Brain microvascular endothelial cell (primary cell): ENCODE measurements around the gene CIT.

Experiments
- DNase-seq: peaks from one replicate; pipeline ENCODE4 v3.0.0-alpha.2; 2020
- H3K27ac ChIP-seq: fragments of 250-450 bp; sonication (Bioruptor Pico); 2 replicates; pipeline ENCODE4 v1.5.1; 2020; ENCODE audit warnings: mild to moderate bottlenecking, moderate library complexity
- H3K27me3 ChIP-seq: fragments of 250-450 bp; sonication (Bioruptor Pico); replicated peaks from 2 replicates; pipeline ENCODE4 v1.5.1; 2020; ENCODE audit warnings: mild to moderate bottlenecking
- H3K36me3 ChIP-seq: fragments of 250-450 bp; sonication (Bioruptor Pico); replicated peaks from 2 replicates; pipeline ENCODE4 v1.5.1; 2020; ENCODE audit warnings: mild to moderate bottlenecking
- H3K4me3 ChIP-seq: 2 replicates; pipeline ENCODE4 v1.5.1; 2011; ENCODE audit warnings: low read depth, mild to moderate bottlenecking, control low read depth, low read length, moderate library complexity
- CTCF ChIP-seq: IDR thresholded peaks from 2 replicates; pipeline ENCODE4 v1.5.1; 2011; ENCODE audit warnings: low read depth, mild to moderate bottlenecking, moderate library complexity, low read length, control low read depth, inconsistent platforms; ENCODE audit errors: missing control alignments
- in situ Hi-C: cut with HindIII; loops from 2 replicates; pipeline ENCODE4 v1.10.0; 2017; ENCODE audit warnings: low sequenced_read_pairs, low pct_ligation_motif_present

CIT gene

GRCh38 chr12:119729871-119730270 lies 147.2 kb downstream of the CIT start:
- no peak overlapping the region for H3K4me3 ChIP-seq
- TF ChIP-seq CTCF: no peak
- no peaks in the 10 kb centered on the region for H3K36me3 ChIP-seq
- H3K27me3 ChIP-seq: no peaks in the 10 kb centered on the region
- in situ Hi-C loops: no loop called here
- DNase-seq: no peak
- no peak overlapping the region for H3K27ac ChIP-seq

GRCh38 chr12:119728444-119728745 lies 148.7 kb downstream of the CIT start:
- H3K27me3 ChIP-seq: no peaks in the 10 kb centered on the region
- no peaks in the 10 kb centered on the region for H3K36me3 ChIP-seq
- no peak overlapping the region for H3K4me3 ChIP-seq
- no peak overlapping the region for H3K27ac ChIP-seq
- no peak for TF ChIP-seq CTCF
- DNase-seq: no peak
- in situ Hi-C loops: no loop called here

GRCh38 chr12:119727600-119728443 lies 149.3 kb downstream of the CIT start:
- H3K27me3 ChIP-seq: no peaks in the 10 kb centered on the region
- in situ Hi-C loops: no loop called here
- H3K27ac ChIP-seq: no peak overlapping the region
- TF ChIP-seq CTCF: no peak
- H3K4me3 ChIP-seq: no peak overlapping the region
- no peak for DNase-seq
- no peaks in the 10 kb centered on the region for H3K36me3 ChIP-seq

- no peaks in the 10 kb centered on the region for H3K36me3 ChIP-seq
- H3K4me3 ChIP-seq: no peak overlapping the region
- no peak for TF ChIP-seq CTCF
- in situ Hi-C loops: no loop called here
- DNase-seq: no peak
- H3K27me3 ChIP-seq: no peaks in the 10 kb centered on the region
- H3K27ac ChIP-seq: no peak overlapping the region
Measured at GRCh38 chr12:119725523-119725922, 151.6 kb downstream of the CIT start.

- TF ChIP-seq CTCF: no peak
- no peaks in the 10 kb centered on the region for H3K36me3 ChIP-seq
- no peak overlapping the region for H3K4me3 ChIP-seq
- H3K27me3 ChIP-seq: no peaks in the 10 kb centered on the region
- in situ Hi-C loops: no loop called here
- no peak overlapping the region for H3K27ac ChIP-seq
- no peak for DNase-seq
Measured at GRCh38 chr12:119721306-119721705, 155.8 kb downstream of the CIT start.

- no peaks in the 10 kb centered on the region for H3K36me3 ChIP-seq
- H3K27ac ChIP-seq: no peak overlapping the region
- no peak overlapping the region for H3K4me3 ChIP-seq
- in situ Hi-C loops: no loop called here
- H3K27me3 ChIP-seq: no peaks in the 10 kb centered on the region
- DNase-seq: no peak
- TF ChIP-seq CTCF: no peak
Measured at GRCh38 chr12:119720349-119720748, 156.8 kb downstream of the CIT start.
